Left ventricle myocardium superior (tissue), 1 donor: ENCODE data around the gene VTN. TPM values are rescaled to one million over a fixed set of nuclear protein-coding genes. Genes with fewer than 3 reads are reported as not detected.

Experiments
- ATAC-seq: fragments of 200-7000 bp; cut with Tn5 transposase; one replicate; pipeline ENCODE4 v1.9.1; 2020; ENCODE audit warnings: mild to moderate bottlenecking, moderate library complexity
- DNase-seq: peaks from one replicate; pipeline ENCODE4 v3.0.0-alpha.2; 2020
- intact Hi-C: fragments of 100-400 bp; cut with micrococcal nuclease; formaldehyde crosslinking; loops from one replicate; pipeline ENCODE4 v1.11.0; 2022
- long read RNA-seq: library from polyadenylated mRNA; unstranded; transcript quantifications from one replicate; pipeline ENCODE4 v2.0.0, GENCODE V29; 2021
- total RNA-seq: library from RNA; stranded (reverse); fragmentation: NEBNext Ultra II Directional; extraction: Animal tissue kit (Norgen Biotek cat#: 25700); gene quantifications from one replicate; pipeline ENCODE4 v1.2.1, GENCODE V29; 2021
- donor health status: DM: no; HTN: yes; CAD: no; lungs with severe emphysema.

VTN gene
- total RNA-seq = 38.1 TPM
- long read RNA-seq, transcript VTN-201 (8 exons, 2,149 nt) = major isoform, 82 of 101 reads
- long read RNA-seq, partial matches to known transcripts = 9 of 101 reads
- long read RNA-seq, other reads (novel, unspliced or antisense) = 10 of 101 reads

- intact Hi-C loops = no loop called here
- ATAC-seq (peak; percentile 51), DNase-seq (peak; percentile 61)
These were observed at the start of gene VTN for GRCh38 chr17:28370035-28370743. TSS of gene VTN (minus strand) at chr17:28370307. CDS start at chr17:28370203, 104 bp downstream.

- DNase-seq (peak; percentile 39), ATAC-seq (peak; percentile 83)
- intact Hi-C loops = no loop called here
These were observed 46.7 kb upstream of the VTN start for GRCh38 chr17:28416703-28417311.

GRCh38 chr17:28415886-28416285 is 45.8 kb upstream of the VTN start:
- DNase-seq = no peak
- no peak for ATAC-seq
- intact Hi-C loops = no loop called here

- DNase-seq = no peak
- intact Hi-C loops = no loop called here
- no peak for ATAC-seq
These were observed 43.7 kb upstream of the VTN start for GRCh38 chr17:28413804-28414203.

GRCh38 chr17:28412099-28412498 is 42.0 kb upstream of the VTN start:
- no peak for DNase-seq
- intact Hi-C loops = no loop called here
- ATAC-seq = no peak

DNA sequence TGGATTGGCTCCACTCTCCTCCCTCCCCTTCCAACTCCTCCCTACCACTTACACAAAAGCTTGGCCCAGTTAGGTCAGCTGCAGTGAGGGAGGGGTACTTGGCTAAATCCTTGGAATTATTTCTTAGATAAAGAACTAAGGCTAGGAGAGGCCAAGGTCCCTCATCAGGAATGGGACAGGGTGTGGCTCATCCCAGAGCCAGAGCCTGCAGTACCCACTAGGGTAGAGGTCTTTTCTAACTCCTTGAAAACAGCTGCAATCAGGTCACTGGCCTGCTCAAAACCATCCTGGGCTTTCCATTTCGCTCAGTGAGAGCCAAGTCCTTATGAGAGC is 37.8 kb upstream of the VTN start:
- intact Hi-C loops = no loop called here
- ATAC-seq (no peak), DNase-seq (no peak)

DNA sequence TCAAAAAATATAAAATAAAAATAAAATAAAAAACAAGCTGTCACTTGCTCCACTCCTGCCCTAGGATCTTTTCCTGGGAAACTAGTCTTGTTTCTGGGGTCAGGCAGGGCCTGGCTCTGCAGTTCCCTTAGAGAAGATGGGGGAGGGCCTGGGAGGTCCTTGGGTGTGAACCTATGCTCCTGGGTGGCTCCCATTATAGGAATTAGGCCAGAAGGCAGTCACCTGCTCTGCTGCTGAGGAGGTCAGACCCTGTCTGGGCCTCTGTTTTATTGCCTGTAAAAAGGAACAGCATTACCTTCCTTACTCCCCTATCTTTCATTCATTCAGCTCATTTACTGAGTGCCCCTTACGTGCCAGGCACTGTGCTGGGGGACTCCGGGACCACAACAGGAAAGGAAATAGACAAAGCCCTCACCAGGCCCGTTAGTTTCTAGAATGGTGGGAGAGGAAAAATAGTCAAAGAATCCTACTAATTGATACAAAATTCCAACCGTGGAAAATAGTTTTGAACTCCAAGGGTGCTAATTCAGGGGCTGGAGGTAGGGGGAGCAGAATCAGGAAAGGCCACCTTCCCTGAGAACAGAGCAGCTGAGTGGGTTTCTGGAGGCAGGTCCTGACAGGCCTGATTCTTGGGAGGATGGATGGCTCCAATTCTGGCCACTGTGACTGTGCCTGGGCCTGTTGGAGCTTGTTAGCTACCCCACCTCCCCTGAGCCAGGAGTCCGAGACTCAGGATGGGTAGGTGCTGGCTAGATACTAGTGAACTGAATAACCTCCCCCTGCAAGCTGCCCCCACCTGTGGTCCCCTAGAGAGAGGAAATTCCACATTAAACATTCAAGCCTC is 37.2 kb upstream of the VTN start:
- intact Hi-C loops = no loop called here
- ATAC-seq (no peak), DNase-seq (no peak)

DNA sequence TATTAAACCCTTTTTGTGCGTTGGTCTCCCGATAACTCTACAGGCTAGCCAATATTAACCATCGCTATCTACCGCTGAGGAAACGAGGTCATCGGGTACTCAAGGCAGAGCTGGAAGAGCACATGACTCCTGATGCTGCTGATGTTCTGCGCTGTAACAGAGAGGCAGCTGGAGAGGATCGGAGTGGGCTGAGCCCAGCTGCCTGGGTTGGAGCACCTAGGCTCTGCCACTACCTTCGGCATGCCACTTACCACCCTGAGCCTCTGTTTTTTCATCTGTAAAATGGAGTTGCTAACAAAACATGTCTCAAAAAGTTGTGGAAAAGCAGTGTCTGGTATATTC is 36.3 kb upstream of the VTN start:
- intact Hi-C loops = no loop called here
- ATAC-seq = peak; percentile 21

GRCh38 chr17:28405632-28406472 is 35.7 kb upstream of the VTN start, which contains the start of gene SLC46A1:
TSS of gene SLC46A1 (minus strand) at chr17:28406212. CDS start at chr17:28406114, 98 bp downstream.
- DNase-seq (peak; percentile 81), ATAC-seq (peak; percentile 89)
- intact Hi-C loops = no loop called here

More for the DNA sequence above, 36.3 kb upstream of the VTN start:
- no peak for DNase-seq

- intact Hi-C loops = no loop called here
- ATAC-seq (peak; percentile 10), DNase-seq (peak; percentile 39)
These were observed 34.9 kb upstream of the VTN start for GRCh38 chr17:28404812-28405570.

- DNase-seq = no peak
- intact Hi-C loops = no loop called here
- ATAC-seq = no peak
These were observed 34.3 kb upstream of the VTN start for GRCh38 chr17:28404461-28404811.

GRCh38 chr17:28404007-28404406 is 33.9 kb upstream of the VTN start:
- DNase-seq (no peak), ATAC-seq (no peak)
- intact Hi-C loops = no loop called here

- DNase-seq (no peak), ATAC-seq (no peak)
- intact Hi-C loops = no loop called here
These were observed 32.7 kb upstream of the VTN start for GRCh38 chr17:28402844-28403243.

DNA sequence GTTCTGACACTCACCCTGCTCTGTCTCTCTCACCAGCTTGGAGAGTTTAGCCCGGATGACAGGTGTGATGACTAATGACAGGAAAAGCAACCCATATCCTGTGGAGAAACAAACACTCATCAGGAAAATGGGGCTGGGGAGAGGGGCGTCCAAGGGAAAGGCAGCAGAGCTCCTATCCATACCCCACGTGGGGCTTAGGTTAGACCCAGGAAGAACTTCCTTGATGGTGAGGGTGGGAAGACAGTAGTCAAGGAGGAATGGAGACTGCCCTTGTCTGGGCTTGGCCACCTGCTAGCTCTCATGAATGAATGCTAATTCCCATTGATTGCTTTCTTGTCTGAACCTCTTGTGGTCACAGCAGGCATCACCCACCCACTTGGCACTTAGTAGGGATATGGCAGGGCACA is 32.1 kb upstream of the VTN start:
- intact Hi-C loops = no loop called here
- ATAC-seq = no peak
- no peak for DNase-seq

GRCh38 chr17:28399808-28400207 is 29.7 kb upstream of the VTN start:
- intact Hi-C loops = no loop called here
- ATAC-seq = no peak
- DNase-seq = no peak

DNA sequence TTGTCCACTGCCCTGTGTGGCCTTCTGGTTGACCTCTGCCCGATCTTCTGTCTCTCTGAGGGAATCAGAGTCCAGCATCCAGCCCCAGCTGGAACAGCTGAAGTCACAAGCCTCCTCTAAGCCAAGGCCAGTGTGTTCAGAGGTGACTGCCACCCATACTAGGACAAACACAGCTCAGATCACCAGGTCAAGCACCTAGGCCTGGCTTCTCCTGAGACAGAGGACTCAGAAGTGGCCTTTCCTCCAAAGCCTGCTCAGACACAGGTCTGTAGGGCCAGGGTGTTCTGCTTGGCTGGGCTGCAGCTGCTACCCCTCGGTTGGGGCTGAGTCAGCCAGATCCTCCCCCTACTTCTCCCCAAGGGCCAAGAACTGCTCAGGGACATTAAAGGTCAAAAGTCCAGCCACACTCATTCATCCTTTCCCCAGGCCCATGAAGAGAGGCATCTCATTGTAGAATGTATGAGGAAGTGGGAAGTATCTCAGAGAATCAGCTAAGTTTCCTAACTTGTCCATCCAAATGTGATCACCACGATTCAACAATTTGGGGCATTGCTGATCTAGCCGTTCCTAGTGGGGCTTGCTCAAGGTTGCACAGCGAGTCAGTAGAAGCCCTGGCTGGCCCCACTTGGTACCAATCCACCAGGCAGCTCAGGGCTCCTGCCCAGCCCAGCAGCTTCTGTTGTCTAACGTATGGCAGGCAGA is 28.3 kb upstream of the VTN start:
- DNase-seq (no peak), ATAC-seq (peak; percentile 41)
- intact Hi-C loops = no loop called here

DNA sequence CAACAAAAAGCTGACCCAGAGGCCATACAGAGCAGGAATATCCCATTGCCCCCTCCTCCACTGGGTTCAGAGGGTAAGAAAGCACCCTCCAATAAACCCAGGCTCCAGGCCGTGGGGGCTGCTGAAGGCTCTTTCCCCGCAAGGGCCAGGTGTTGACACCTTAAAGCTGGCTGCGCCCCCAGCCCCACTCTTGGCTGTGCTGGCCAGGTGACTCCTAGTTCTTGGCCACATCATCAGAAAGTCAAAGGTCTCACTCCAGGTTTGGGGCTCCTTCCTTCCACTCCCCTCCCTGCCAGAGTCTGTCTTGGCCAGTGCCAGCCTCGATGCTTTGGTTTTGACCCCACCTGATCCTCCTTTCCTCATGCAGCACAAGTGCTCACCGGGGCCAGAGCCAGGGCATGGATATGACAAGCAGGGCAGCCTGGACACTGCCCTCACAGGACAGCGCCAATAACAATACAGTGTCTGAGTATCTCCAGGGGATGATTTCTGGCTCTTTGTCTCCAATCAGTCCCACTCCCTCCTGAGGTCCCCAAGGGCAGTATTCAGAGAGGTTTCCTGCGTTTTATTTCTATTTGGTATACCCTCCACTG is 27.7 kb upstream of the VTN start:
- DNase-seq (no peak), ATAC-seq (peak; percentile 17)
- intact Hi-C loops = no loop called here

DNA sequence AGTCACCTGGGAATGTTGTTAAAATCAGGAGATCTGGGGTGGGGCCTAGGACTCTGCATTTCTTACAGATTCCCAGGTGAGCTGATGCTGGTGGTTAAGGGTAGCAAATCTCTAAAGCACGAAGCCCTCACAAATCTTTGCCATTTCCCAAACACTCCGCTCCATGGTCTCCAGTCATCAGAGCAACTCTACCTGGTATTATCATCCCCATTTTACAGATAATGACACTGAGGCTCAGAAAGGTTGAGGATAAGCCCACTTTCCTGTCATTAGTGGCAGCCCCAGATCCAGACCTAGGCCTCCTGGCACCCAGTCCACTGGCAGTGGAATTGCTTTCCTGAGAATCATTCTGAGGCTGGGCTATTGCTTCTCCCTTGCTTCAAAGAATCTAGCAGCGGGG is 27.2 kb upstream of the VTN start:
- ATAC-seq (no peak), DNase-seq (no peak)
- intact Hi-C loops = no loop called here
